Central memory CD4-positive, alpha-beta T cell (primary cell): Measurements from ENCODE around the gene PLAU.

Experiments
- DNase-seq: peaks from one replicate; pipeline ENCODE4 v3.0.0; 2022
- total RNA-seq, 3 experiments: gene quantifications; one replicate each; lab custom pipeline; 2026; lab: John Stamatoyannopoulos, UW

Gene PLAU
- total RNA-seq: 0.05 to 0.39 (median 0.25) reads per million in 3 experiments

DNA sequence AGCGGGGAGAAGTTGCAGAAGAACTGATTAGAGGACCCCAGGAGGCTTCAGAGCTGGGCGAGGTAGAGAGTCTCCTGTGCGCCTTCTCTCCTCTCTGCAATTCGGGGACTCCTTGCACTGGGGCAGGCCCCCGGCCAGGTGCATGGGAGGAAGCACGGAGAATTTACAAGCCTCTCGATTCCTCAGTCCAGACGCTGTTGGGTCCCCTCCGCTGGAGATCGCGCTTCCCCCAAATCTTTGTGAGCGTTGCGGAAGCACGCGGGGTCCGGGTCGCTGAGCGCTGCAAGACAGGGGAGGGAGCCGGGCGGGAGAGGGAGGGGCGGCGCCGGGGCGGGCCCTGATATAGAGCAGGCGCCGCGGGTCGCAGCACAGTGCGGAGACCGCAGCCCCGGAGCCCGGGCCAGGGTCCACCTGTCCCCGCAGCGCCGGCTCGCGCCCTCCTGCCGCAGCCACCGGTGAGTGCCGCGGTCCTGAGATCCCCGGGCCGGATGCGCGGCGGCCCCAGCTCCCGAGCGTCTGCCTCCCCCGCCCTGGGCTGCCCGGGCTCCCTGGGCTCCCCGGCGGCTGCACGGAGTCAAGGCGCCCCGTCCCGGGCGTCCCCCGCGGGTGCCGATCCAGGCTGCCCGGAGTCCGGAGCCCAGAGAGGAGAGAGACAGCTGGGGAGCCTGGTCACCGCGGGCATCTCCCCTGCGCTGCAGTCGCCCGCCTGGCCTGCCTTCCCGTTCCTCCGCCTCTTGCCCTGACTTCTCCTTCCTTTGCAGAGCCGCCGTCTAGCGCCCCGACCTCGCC lies at the start of gene PLAU:
PLAU (plus strand) TSS at position 369 of the 789 bp plus-strand sequence. CDS start 424 bp downstream, outside the sequence.
- DNase-seq: peak; percentile 22

DNA sequence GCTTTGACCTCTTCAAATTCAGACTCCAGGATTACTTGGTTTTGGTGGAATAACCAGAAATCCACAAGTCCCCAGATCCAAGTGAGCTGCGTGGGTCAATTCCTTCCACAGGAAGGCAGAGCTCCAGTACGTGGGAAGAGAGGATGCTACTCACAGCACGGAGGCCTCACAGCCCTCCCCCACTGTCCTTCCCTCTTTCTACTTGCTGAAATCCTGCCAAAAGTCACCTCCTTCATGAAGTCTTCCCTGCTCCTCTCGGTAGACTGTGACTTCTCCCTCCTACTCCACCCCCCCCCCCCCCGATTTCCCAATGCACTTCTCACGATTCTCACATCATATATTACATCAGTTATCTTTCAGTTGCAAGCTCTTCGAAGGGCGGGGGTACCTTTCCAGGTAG lies 48.9 kb upstream of the PLAU start:
- DNase-seq: no peak

DNA sequence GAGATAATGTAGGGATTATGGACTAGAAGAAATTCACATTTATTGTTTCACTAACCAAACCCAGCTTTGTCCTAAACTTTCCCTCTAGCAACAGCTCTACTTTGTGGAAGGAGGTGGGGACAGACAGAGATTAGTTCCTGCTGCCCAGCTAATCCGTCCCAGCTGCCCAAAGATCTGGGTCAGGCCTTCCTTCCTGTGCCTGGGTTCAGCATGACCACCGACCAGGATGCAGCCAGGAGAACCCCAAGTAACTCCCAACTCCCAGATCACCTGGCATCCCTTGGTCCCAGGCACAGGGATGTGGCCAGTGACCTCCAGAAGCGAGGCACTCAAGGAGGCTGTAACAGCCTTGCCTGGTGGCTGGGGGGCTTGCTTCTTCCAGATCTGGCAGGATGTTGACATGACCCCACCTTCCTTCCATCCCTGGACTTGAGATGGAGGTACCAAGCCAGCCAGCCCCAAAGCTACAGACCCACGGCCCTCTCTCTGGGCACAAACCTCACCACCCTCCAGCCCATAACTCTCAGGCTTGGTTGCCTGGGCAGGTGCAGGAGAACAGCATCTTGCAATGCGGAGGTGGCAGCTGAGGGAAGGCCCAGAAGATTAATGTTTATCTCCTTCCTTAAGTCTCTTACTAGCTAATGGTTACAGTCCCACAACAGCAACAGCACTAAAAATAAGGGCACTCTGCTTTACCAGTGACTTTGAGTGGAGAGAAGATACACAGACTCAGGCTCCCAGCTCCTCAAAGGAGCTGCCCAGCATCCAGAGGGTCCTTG lies 47.7 kb upstream of the PLAU start:
- no peak for DNase-seq

DNA sequence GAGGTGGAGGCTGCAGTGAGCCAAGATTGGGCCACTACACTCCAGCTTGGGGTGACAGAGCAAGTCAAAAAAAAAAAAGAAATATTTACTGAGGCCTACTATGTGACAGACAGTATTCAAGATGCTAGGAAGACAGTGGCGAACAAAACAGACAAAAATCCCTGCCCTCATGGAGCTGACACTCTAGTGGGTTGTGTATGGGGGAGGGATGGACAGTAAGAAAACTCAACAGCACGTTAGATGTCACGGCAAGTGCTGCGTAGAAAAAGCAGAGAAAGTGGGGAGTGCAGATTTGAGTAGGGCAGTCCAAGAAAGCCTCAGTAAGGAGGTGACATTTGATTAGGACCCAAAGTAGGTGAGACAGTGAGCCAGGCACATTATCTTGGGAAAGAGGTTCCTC lies 46.7 kb upstream of the PLAU start:
- DNase-seq: no peak

DNA sequence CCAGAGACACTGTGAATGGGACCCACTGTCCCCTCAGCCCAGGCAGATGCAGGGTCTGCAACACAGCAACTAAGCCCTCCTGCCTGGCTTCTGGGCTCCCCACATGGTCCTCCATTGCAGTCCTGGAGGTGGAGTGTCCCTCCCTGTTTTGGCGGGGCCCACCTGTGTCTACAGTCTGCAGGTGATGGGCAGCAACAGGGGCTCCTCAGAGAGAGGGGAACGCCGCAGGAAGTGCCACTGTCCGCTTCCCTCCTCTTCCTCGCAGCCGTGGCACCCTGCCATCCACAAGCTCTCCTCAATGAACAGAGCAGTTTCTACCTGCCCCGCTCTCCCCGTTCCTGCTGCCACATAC lies 45.8 kb upstream of the PLAU start:
- DNase-seq: no peak

DNA sequence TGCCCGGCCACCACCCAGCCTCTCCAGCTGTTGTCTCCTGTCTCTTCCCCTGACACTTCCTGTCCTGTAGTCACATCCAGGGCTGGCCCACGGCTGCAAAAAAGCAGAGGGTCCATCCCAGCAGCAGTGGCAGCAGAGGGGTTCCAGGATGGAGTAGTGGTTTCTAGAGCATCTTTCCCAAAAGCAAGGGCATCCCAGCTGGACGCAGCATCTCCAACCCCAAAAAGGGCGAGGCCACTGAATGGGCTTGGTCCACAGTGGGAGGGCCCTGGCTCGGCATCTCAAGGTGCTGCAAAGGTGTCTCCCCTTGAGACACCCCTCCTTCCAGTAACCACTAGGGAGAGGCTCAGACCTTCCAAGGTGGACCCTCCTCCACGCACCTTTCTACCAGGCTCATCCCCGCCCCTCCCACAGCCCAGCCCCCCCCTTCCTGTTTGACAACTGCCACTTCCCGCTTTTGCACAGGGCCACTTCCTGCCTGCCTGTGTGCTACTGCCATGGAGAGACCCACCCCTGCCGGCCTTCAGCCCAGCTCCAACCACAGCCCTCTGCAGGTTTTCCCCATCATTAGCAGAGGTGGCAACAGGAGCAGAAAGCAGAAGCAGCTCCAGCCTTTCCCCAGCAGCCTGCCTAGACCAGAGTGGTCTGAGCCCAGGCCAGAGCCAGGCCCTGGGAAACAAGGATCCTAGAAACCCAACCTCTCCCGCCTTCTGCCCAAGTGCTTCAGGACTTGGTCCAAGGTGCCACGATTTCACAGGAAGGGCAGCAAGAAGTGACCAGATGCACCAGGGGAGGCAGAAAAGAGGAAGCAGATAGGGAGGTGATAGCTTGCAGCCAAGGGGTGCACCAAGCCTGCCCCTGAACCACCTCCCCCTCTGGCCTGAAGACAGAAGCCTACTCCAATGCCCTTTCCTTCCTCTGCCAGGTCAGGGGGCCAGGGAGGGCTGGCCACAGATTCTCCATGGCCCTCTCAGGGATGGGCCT lies 45.2 kb upstream of the PLAU start:
- DNase-seq: peak; percentile 43

DNA sequence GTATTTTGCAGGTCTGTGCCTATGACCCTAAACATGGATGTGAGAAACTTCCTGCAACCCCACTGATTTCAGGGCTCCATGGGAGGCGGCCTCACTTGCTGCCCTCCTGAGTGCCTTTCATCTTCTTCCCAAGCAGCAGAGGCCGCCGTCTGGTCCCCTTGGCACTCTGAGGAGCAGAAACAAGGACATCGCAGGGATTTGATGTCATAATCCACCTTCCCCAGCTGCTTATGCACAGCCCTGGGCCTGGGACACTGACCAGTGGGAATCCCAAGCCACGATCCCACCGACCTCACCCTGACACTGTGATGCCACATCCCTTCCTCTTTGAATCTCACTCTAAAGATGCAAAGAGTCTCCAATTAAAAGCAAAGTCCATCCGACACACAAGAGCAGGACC lies 44.3 kb upstream of the PLAU start:
- no peak for DNase-seq

DNA sequence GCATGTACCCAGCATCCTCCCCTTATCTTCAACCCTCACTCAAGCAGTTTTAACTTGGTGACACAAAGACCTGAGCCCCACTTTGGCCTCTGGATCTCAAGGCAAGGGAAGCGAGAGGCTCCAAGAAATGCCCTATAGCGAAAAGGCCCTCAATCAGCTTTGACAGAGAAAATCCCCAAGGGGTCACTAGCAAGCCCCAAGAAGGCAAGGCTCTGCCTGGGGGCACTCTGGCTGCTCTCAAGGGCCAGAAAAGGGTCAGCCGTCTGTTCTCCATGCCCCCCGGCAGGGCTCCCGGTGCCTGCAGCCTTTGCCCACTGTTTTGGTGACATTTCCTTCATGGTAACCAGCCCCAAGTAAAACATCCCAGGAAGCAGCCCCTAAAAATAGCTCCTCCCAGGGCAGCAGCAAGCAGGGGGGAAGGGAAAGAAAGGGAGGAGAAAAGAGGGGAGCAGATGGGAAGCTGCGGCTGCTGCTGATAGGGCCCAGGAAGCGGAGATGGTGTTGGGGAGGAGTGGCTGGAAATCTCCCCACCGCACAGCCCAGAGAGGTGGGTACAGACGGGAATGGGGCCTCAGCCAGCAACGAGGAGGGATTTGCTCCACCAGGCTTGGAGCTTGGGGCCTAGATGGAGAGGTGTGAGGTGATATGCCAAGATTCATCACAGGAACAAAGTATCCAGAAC lies 43.7 kb upstream of the PLAU start:
- DNase-seq: no peak

DNA sequence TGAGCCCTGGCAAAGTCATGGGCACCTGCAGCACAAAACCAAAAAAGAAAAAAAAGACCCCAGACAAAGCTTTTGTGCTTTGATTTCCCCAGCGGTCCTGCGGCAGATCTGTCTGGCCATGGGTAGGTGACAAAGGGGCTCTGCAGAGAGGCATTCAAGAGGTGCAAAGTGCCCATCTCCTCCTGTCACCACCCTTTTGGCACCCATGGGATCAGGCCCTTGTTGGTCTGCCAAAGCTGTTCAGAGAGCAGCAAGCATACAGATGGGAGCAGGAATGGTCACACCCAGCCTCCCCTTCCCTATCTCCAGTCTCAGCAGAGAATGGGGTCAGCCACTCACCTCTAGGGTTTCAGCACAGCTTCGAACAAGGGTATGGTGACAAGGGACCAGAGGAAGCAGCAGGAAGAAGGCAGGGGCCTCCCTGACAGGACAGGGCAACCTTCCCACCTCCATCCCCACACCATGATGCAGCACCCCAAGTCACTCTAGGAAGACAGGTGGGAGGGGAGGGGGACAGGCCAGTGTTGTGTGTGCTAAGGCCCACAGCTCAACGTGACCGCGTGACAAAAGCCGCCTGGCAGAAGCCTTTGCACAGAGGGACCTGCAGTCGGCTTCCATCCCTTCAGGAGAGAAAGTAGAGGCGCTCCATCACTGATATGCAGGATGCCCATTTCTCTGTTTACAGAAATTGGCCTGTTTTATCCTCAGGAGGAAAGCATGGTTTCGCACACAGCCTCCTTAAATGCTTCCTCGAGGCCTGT lies 42.9 kb upstream of the PLAU start:
- no peak for DNase-seq

DNA sequence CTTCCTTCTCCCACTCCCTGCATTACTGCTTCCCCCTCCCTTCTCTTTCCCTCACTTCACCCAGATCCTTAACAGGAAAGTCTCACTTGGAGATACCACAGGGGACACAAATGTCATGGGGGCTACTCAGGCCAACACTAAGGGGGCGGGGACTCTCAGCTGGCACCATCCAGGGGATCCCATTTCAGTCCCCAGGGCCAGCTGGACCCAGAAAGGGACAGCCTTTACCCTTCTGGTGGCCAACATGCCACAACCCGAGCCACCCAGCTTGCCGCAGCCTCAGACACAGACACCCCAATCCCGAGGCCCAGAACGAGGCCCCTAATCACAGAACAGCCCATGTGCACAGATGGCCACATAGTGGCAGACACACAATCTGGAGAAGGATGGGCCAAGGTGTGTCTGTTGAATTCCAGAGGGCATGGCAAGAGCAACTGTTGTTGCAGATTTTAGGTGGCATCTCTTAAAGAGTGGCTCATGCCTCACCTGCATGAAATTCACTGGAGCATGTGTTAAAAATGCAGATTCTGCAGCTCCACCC lies 42.2 kb upstream of the PLAU start:
- DNase-seq: no peak

DNA sequence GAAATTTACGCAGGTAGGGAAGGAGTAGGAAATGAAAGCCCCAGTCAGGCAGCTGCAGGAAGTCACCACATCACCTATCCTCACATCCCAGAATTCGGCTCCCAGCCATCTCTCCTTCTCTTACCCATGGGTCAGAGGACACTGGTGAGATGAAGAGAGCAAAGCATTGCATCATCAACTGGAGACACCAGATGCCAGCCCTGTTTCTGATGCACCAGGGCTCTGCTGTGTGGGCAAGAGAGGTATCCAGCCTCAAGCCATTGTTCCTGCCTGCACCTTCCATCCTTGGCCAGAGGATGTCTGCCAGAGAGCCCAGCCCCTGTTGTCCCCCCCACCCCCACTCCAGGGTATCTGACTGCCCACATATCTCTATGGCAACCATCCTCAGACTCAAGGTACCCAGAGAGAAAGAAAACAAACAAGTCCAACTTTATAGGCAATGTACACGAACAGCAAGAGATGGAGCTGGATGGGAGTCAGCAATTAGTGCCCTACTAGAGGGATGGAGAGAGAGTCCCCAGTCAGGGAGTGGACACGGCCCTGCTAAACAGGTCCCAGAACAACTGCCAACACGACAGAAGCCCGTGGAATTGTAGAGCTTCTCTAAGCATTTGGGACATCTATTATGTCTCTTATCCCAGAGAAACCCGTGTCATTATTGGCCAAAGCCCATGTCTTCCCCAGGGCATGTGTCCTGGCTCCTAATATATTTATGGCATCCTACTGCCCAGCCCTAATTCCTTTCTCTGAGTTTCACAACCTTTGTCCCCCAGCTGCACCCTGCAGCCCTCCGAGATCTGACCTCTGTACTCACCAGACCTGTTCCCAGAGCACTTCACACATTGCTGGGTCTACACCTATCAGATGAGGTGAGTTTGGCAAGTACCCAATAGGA lies 39.4 kb upstream of the PLAU start:
- no peak for DNase-seq

DNA sequence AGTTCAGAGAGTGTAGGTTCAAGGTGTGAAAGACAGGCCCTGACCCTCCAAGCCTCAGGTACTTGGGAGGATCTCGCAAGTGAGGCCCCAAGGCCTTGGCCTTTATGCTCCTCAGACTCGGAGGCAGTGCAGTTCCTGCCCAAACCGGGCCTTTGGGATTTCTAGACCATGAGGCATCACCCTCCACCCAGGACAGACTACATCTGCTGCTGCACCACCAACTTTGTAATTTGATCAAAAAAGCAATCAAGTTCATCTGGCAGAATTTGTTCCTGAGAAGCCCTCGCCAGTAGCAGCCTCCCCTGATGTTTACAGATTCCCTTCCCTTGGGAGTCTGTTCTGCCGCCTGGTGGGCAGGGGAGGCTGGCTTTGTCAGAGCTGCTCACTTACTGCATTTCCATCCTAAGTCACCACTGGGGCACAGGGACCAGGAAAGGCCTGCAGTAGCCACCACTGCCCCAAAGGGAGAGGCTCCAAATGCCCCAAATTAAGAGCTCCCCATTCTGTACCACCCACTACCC lies 38.7 kb upstream of the PLAU start:
- DNase-seq: no peak

DNA sequence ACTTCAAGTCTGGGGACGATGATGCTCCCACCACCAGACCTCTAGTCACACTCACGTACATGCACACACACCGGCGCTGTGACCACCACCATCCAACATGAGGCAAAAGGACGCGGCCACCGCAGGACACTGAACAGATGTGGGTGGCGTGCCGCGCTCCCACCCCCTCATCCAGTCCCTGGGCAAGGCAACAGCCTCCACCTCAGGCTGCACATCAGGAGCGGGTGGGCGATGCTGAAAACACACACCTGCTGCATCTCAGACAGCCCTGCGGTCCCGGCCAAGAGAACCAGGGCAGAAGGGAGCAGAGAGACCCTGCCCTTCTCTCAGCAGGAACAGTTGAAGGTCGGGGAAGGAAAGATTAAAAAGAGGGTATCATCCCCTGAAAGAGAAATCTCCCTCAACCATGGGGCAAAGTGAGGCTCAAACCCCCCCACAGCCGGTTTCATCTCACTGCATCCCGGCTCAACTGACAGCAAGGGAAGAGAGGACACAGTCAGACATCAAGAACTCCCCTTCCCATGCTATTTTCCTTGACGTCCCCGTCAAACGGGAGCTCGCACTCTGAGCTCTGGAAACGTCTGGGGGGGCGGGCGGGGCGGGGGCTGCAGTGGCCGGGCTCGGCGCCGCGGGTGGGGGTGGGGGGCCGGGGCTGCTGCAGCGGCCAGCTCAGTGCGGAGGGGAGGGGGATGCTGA lies 37.6 kb upstream of the PLAU start:
- DNase-seq: no peak

DNA sequence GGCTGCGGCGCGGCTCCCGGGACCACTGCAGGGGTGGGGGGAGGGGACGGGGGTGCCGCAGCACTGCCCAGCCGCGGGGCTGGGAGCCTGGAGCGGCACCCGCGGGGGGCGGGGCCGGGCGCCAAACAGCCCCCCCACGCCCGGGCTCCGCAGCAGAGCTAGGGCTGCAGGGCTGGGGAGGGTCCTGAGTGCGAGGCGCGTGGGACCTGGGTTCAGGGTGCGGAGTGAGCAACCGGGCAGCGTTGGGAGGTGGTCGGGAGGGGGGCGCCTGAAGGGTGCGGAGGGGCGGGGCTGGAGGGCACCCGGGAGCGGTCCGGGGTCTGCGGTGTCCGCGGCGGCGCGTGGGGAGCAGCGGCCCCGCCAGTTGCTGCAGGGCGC lies 37.1 kb upstream of the PLAU start:
- DNase-seq: no peak

DNA sequence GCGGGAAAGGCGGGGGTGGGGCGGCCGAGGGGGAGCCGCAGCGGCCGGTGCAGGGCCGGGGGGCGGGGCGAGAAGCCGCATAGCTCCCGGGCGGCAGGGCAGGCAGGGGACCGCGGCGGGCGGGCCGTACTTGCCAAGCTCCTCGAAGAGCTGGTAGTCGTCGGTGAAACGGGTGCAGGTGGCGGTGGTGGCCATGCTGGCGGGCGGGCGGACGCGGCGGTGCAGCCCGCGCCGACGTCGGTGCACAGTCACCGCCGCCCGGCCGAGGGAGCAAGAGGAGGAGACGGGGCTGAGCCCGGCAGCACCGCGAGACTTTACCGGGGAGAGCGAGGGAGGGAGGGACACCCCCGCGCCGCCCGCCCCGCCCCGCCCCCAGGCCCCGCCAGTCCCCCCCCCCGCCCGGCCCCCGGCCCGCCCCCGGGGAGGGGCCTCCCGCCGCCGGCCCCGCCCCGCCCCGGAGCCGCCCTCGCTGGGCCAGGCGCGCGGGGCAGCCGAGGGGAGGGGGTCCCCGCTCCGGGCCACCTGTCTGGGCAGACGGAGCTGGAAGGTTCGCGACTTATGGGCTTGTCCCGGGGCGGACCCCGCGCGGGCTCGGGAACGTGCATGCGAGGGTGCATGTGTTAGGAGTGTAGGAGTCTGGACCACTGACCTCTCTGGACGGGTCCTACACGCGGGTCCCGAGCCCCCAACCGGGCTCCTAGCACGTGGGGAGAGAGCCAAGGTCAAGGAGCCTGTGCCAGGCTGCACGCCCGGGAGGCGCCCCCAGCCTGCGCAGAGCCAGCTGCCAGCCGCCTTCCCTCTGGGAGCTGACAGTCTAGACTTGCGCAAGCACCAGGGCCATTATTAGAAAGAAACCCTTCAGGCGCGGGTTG lies 36.4 kb upstream of the PLAU start, which contains the start of gene CAMK2G:
CAMK2G (minus strand) TSS at position 289 of the 872 bp plus-strand sequence; CDS start at position 195, 94 bp downstream.
- peak; percentile 84 for DNase-seq

DNA sequence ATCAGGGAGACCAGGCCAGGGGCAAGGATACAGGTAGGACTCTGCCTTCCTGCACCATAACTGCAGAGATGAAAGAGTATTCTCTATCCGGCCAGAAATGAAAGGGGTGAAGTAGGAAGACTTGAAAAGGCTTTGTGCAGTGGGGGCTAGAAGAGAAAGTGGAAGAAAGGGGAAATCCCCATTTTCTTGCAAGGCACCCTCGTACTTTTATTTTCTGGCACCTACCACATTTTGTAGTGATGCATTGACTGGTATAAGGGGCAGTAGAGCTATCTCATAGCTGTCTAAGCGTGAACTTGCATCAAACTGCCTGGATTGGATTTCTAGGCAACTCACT lies 35.8 kb upstream of the PLAU start:
- peak; percentile 76 for DNase-seq

DNA sequence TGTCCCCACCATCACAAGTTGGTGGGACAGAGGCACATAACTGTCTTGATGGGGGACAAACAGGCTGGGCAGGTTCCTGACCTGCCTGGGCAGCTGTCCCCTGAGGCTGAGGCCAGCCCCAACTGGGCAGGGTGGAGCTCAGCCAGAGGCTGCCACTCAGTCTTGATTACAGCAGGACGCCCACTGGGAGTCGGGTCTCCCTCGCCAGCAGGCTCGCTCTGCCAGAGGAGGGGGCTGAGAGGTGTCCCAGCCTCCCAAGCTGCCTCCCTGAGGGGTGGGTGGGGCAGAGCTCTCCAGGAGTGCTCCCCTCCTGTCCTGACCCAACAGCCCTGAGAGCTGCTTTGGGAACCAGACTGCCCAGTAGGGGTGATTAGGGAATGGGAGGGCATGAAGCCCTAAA lies 34.8 kb upstream of the PLAU start:
- DNase-seq: no peak

DNA sequence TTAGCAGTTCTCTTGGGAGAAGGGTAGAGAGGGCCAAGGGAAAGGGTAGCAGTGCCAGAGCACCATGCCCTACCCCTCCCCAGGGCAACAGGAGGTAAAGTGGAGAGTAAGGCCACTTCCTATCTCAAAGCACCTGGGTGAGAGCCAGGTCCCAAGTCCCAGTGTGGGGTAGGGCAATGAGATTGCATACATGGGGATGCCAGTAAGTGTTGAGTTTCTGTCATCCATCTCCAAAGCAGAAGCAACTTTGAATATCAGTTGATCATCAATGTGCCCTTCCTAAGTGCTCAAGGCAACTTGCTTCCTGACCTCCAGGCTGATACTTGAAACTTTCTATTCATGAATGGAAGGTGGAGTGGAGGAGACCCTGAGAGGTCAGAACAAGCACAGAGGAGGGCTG lies 34.4 kb upstream of the PLAU start:
- no peak for DNase-seq
